ENCODE results near the gene ATP5PB. TPM values are rescaled to one million over a fixed set of nuclear protein-coding genes. Genes with fewer than 3 reads are reported as not detected.

The ATP5PB gene
- polyA plus RNA-seq, 1 experiment = 519 TPM

DNA sequence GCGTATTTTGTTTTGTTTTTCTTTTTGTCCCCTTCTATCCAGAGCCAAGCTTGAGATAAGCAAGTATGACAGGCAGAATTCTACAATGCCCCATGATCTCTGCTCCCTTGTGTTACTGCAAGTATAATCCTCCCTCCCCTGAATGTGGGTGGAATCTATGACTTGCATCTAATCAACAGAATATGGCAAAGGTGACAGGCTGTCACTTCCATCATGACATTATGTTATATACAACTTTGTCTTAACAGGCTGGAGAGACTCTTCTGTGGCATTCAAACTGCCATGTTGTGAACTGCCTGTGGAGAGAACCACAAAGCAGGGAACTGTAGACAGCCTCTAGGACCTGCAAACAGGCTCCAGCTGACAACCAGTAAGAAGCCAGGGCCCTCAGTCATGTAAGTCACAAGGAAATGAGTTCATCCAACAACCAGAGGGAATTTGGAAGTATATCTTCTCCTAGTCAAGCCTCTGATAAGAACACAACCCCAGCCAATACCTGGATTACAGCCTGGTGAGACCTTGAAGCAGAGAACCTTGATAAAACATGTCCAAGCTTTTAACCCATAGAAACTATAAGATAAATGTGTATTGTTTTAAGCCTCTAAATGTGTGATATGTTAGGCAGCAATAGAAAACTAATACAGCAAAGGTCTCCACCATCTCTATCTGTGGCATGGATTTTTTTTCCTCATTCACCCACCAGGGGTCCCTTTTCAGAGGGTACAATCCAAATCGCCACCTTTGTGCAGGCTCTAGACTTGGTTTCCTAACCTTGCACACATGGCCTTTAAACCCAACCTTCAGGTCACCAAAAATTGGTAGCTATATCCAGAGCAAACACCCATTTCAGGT lies 18.8 kb downstream of the ATP5PB start:
- Histone ChIP-seq H3K4me3 (ENCODE audit: low read depth, low read length) (no peak overlapping the region), H3K9me3 (ENCODE audit: control insufficient read depth, insufficient read depth, low read length) (no peaks in the 10 kb centered on the region), H3K27ac (ENCODE audit: low read depth, low read length) (no peak overlapping the region), H3K27me3 (ENCODE audit: control insufficient read depth, insufficient read depth, low read length) (no peaks in the 10 kb centered on the region)
- TF ChIP-seq, protein P1, sequence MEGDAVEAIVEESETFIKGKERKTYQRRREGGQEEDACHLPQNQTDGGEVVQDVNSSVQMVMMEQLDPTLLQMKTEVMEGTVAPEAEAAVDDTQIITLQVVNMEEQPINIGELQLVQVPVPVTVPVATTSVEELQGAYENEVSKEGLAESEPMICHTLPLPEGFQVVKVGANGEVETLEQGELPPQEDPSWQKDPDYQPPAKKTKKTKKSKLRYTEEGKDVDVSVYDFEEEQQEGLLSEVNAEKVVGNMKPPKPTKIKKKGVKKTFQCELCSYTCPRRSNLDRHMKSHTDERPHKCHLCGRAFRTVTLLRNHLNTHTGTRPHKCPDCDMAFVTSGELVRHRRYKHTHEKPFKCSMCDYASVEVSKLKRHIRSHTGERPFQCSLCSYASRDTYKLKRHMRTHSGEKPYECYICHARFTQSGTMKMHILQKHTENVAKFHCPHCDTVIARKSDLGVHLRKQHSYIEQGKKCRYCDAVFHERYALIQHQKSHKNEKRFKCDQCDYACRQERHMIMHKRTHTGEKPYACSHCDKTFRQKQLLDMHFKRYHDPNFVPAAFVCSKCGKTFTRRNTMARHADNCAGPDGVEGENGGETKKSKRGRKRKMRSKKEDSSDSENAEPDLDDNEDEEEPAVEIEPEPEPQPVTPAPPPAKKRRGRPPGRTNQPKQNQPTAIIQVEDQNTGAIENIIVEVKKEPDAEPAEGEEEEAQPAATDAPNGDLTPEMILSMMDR (IDR thresholded peaks at IDR 0.05; ENCODE audit: low read depth, low read length) = no peak
- CTCF ChIA-PET = interaction anchor here (1.3 to 1.9 kb wide), 3 partner anchors 14 to 40 kb away, joined by 3 to 7 read pairs (median 6); no protein-coding TSS in a partner anchor
- no peak for DNase-seq (ENCODE audit: low read depth, low spot score)
- POLR2A ChIA-PET = no interaction called here

DNA sequence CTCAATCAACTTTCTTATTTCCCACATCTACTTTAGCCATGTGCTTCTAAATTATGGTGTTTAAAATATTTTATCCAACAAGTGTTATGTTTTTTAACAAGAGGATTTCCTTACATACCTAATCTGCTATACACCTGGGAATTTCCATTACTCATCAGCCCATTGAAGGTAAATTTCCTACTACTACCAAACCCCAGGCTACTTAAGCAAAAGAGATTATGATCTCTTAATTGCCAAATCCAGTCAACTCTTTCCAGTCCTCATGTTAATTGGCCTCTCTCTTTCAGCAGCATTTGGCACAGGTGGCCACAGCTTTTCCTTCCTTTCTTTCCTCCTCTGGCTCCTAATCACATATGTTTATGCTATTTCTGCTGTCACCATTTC lies 19.4 kb downstream of the ATP5PB start:
- CTCF ChIA-PET = interaction anchor here (1.3 to 1.4 kb wide), 2 partner anchors 13 to 39 kb away, joined by 3 to 6 read pairs; no protein-coding TSS in a partner anchor
- Histone ChIP-seq H3K9me3 (ENCODE audit: control insufficient read depth, insufficient read depth, low read length) (no peaks in the 10 kb centered on the region), H3K27ac (ENCODE audit: low read depth, low read length) (no peak overlapping the region), H3K27me3 (ENCODE audit: control insufficient read depth, insufficient read depth, low read length) (no peaks in the 10 kb centered on the region), H3K4me3 (ENCODE audit: low read depth, low read length) (no peak overlapping the region)
- POLR2A ChIA-PET = no interaction called here
- TF ChIP-seq, protein P1 (IDR thresholded peaks at IDR 0.05; ENCODE audit: low read depth, low read length) = no peak
- no peak for DNase-seq (ENCODE audit: low read depth, low spot score)

DNA sequence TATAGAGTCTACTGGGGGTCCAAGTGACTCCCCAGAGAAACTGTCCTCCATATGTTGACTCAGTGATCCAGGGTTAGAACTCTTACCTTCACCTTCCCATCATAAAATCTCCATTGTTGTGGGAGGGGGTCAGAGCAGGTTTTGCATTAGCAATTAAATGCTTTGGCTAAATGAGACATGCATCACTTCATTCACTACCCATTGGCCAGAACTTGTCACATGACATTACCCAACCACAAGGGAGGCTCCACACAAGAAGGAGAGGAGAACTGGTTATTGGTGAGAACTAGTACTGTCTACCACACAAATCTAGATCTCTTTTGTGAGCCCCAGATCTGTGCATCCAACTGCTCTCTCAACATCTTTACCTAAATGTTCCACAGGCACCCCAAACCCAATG lies 20.3 kb downstream of the ATP5PB start:
- DNase-seq (ENCODE audit: low read depth, low spot score) = no peak
- Histone ChIP-seq H3K4me3 (ENCODE audit: low read depth, low read length) (no peak overlapping the region), H3K27ac (ENCODE audit: low read depth, low read length) (no peak overlapping the region), H3K9me3 (ENCODE audit: control insufficient read depth, insufficient read depth, low read length) (no peaks in the 10 kb centered on the region), H3K27me3 (ENCODE audit: control insufficient read depth, insufficient read depth, low read length) (no peaks in the 10 kb centered on the region)
- TF ChIP-seq, protein P1 (IDR thresholded peaks at IDR 0.05; ENCODE audit: low read depth, low read length) = no peak
- CTCF ChIA-PET = interaction anchor here (1.3 to 1.4 kb wide), 2 partner anchors 12 to 38 kb away, joined by 3 to 6 read pairs; no protein-coding TSS in a partner anchor
- POLR2A ChIA-PET = no interaction called here

DNA sequence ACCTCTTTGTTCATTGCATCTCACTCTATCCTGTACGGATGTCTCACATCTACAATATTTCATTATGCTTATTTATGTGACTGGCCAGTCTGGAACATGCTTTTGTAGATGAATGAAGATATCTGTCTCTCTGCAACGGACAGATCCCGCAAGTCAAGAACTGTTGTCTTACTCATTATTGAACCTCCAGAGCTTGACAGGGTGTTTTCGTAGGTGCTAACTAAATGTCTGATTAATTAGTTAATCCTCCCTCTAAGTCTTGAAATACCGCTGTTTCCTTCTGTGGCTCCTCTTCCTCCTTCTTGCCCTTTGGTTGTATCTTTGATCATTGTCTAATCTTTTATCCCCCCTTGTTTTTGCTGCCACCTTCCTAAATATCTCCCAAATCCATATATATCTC lies 21.3 kb downstream of the ATP5PB start:
- TF ChIP-seq, protein P1 (IDR thresholded peaks at IDR 0.05; ENCODE audit: low read depth, low read length) = no peak
- DNase-seq (ENCODE audit: low read depth, low spot score) = no peak
- H3K9me3 ChIP-seq (ENCODE audit: control insufficient read depth, insufficient read depth, low read length) = no peaks in the 10 kb centered on the region
- H3K27me3 ChIP-seq (ENCODE audit: control insufficient read depth, insufficient read depth, low read length) = no peaks in the 10 kb centered on the region
- ChIA-PET POLR2A (no interaction called here), CTCF (interaction anchor here (1.2 to 2.3 kb wide), 2 partner anchors 11 to 37 kb away, joined by 3 to 10 read pairs; no protein-coding TSS in a partner anchor)
- no peak overlapping the region for H3K27ac ChIP-seq (ENCODE audit: low read depth, low read length)
- no peak overlapping the region for H3K4me3 ChIP-seq (ENCODE audit: low read depth, low read length)

DNA sequence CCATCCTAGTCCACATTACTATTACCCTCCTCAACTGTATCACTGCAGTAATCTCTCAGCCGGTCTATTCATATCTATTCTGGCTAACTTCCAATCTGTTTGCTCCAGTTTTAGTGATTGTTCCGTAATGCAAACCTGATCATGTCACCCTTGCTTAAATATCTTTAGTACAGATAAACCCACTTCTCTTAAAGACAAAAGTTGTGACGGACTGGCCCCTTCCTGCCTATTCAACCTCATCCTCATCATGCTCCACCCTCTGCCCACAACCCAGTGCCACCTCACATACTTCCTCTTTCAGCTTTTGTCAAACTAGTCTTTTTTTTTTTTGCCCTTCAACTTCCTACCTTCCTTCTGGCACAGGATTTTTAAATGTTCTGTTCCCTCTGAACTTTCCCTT lies 21.7 kb downstream of the ATP5PB start:
- Histone ChIP-seq H3K9me3 (ENCODE audit: control insufficient read depth, insufficient read depth, low read length) (no peaks in the 10 kb centered on the region), H3K4me3 (ENCODE audit: low read depth, low read length) (no peak overlapping the region), H3K27ac (ENCODE audit: low read depth, low read length) (no peak overlapping the region), H3K27me3 (ENCODE audit: control insufficient read depth, insufficient read depth, low read length) (no peaks in the 10 kb centered on the region)
- TF ChIP-seq, protein P1 (IDR thresholded peaks at IDR 0.05; ENCODE audit: low read depth, low read length) = no peak
- DNase-seq (ENCODE audit: low read depth, low spot score) = no peak
- POLR2A ChIA-PET = interaction anchor here (0.7 kb wide), 1 partner anchor 200 kb away, joined by 4 read pairs; no protein-coding TSS in a partner anchor
- CTCF ChIA-PET = interaction anchor here (1.2 to 2.3 kb wide), 3 partner anchors 11 to 244 kb away, joined by 3 to 10 read pairs (median 6); no protein-coding TSS in a partner anchor

All from AG04450 (cell line).